HepG2 (cell line): ENCODE data around the gene CCDC183.

ENCODE experiments used
- BRD4 ChIP-seq: sonication (generic); formaldehyde crosslinking; IDR thresholded peaks from 2 replicates; pipeline ENCODE4 v1.4.0; 2020; ENCODE audit warnings: missing genetic modification reagents
- IRF2 ChIP-seq: IDR thresholded peaks from 2 replicates; pipeline ENCODE4 v1.6.1; 2018; ENCODE audit warnings: missing genetic modification reagents, missing compliant biosample characterization
- KDM5B ChIP-seq: sonication (generic); formaldehyde crosslinking; IDR thresholded peaks from 2 replicates; pipeline ENCODE4 v1.4.0; 2020; ENCODE audit warnings: missing genetic modification reagents, mild to moderate bottlenecking, borderline replicate concordance
- SAFB2 ChIP-seq: sonication (generic); formaldehyde crosslinking; IDR thresholded peaks from 2 replicates; pipeline ENCODE4 v1.5.1; 2020; ENCODE audit warnings: missing genetic modification reagents, low read depth, mild to moderate bottlenecking, borderline replicate concordance
- SP4 ChIP-seq: sonication (generic); formaldehyde crosslinking; IDR thresholded peaks from 2 replicates; pipeline ENCODE4 v1.8.1; 2023; ENCODE audit warnings: mild to moderate bottlenecking, missing genetic modification reagents
- TF ChIP-seq, protein P1 (sequence below): sonication (generic); formaldehyde crosslinking; IDR thresholded peaks from 2 replicates; pipeline ENCODE4 v1.4.0; 2020; ENCODE audit warnings: missing genetic modification reagents
- TF ChIP-seq, protein P2 (sequence below): sonication (generic); formaldehyde crosslinking; IDR thresholded peaks from one replicate; pipeline ENCODE4 v1.5.1; 2020; ENCODE audit warnings: mild to moderate bottlenecking, missing genetic modification reagents; ENCODE audit errors: not compliant biosample characterization
- TF ChIP-seq, protein P3 (sequence below), 2 experiments: IDR thresholded peaks; 2 replicates each; pipeline ENCODE4 v1.6.1; 2011 to 2012; ENCODE audit warnings: low read length in 2 of 2, borderline replicate concordance in 1 of 2, low read depth in 1 of 2, mild to moderate bottlenecking in 1 of 2, moderate library complexity in 1 of 2
- TF ChIP-seq, protein P4 (sequence below): sonication (generic); formaldehyde crosslinking; IDR thresholded peaks from 2 replicates; pipeline ENCODE4 v1.5.1; 2020; ENCODE audit warnings: missing genetic modification reagents, mild to moderate bottlenecking, borderline replicate concordance
- TF ChIP-seq, protein P5 (sequence below): fragments of 450-650 bp; IDR thresholded peaks from 2 replicates; pipeline ENCODE4 v1.6.1; 2017; ENCODE audit warnings: mild to moderate bottlenecking
- TF ChIP-seq, protein P6 (sequence below): sonication (generic); formaldehyde crosslinking; IDR thresholded peaks from 2 replicates; pipeline ENCODE4 v1.5.1; 2020; ENCODE audit warnings: mild to moderate bottlenecking, missing genetic modification reagents, borderline replicate concordance

DNA sequence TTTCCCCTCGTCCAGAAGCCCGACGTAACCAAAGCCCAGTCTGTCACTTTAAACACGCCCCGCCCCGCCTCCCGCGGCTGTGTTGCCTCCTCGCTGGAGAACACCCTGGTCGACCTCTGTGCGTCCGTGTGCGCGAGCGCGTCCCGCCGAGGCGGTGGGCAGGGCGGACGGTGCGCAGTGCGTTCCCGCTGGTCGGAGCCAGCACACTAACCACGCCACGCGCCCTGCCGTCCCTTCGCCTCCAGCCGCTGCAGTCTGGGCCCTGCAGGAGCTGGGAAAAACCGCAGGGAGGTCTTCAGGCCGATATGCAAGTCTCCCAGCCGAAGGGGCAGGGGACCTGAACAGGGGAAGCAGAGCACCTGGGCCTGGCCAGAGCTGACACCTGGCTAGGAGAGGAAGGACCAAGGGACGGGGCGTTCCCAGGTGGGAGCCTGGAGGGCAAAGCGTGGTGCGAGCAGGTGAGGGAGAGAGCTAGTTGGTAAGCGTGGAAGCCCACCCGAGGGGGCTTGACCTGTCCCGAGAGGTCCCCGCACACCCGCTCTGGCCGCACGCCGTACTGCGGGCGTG lies 51.8 kb downstream of the CCDC183 start:
- TF ChIP-seq, protein P1, sequence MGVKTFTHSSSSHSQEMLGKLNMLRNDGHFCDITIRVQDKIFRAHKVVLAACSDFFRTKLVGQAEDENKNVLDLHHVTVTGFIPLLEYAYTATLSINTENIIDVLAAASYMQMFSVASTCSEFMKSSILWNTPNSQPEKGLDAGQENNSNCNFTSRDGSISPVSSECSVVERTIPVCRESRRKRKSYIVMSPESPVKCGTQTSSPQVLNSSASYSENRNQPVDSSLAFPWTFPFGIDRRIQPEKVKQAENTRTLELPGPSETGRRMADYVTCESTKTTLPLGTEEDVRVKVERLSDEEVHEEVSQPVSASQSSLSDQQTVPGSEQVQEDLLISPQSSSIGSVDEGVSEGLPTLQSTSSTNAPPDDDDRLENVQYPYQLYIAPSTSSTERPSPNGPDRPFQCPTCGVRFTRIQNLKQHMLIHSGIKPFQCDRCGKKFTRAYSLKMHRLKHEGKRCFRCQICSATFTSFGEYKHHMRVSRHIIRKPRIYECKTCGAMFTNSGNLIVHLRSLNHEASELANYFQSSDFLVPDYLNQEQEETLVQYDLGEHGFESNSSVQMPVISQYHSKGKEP (CRISPR knock-in tag) = no peak
- TF ChIP-seq SAFB2 (CRISPR knock-in tag) (no peak; the same call in 1 of the 2 replicates), BRD4 (no peak; the same call in 1 of the 2 replicates), IRF2 (CRISPR knock-in tag) (no peak), SP4 (CRISPR knock-in tag) (no peak), KDM5B (CRISPR knock-in tag) (peak; percentile 60; the same call in 1 of the 2 replicates)
- TF ChIP-seq, protein P2, sequence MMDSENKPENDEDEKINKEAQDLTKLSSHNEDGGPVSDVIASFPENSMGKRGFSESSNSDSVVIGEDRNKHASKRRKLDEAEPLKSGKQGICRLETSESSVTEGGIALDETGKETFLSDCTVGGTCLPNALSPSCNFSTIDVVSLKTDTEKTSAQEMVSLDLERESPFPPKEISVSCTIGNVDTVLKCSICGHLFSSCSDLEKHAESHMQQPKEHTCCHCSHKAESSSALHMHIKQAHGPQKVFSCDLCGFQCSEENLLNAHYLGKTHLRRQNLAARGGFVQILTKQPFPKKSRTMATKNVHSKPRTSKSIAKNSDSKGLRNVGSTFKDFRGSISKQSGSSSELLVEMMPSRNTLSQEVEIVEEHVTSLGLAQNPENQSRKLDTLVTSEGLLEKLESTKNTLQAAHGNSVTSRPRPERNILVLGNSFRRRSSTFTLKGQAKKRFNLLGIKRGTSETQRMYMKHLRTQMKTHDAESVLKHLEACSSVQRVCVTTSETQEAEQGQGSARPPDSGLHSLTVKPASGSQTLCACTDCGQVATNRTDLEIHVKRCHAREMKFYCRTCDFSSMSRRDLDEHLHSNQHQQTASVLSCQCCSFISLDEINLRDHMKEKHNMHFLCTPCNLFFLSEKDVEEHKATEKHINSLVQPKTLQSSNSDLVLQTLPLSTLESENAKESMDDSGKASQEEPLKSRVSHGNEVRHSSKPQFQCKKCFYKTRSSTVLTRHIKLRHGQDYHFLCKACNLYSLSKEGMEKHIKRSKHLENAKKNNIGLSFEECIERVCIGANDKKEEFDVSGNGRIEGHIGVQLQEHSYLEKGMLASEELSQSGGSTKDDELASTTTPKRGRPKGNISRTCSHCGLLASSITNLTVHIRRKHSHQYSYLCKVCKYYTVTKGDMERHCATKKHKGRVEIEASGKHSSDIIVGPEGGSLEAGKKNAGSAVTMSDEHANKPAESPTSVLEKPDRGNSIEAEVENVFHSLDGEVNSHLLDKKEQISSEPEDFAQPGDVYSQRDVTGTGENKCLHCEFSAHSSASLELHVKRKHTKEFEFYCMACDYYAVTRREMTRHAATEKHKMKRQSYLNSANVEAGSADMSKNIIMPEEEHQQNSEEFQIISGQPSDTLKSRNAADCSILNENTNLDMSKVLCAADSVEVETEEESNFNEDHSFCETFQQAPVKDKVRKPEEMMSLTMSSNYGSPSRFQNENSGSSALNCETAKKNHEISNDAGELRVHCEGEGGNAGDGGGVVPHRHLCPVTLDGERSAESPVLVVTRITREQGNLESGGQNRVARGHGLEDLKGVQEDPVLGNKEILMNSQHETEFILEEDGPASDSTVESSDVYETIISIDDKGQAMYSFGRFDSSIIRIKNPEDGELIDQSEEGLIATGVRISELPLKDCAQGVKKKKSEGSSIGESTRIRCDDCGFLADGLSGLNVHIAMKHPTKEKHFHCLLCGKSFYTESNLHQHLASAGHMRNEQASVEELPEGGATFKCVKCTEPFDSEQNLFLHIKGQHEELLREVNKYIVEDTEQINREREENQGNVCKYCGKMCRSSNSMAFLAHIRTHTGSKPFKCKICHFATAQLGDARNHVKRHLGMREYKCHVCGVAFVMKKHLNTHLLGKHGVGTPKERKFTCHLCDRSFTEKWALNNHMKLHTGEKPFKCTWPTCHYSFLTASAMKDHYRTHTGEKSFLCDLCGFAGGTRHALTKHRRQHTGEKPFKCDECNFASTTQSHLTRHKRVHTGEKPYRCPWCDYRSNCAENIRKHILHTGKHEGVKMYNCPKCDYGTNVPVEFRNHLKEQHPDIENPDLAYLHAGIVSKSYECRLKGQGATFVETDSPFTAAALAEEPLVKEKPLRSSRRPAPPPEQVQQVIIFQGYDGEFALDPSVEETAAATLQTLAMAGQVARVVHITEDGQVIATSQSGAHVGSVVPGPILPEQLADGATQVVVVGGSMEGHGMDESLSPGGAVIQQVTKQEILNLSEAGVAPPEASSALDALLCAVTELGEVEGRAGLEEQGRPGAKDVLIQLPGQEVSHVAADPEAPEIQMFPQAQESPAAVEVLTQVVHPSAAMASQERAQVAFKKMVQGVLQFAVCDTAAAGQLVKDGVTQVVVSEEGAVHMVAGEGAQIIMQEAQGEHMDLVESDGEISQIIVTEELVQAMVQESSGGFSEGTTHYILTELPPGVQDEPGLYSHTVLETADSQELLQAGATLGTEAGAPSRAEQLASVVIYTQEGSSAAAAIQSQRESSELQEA (CRISPR knock-in tag) = peak; percentile 74
- TF ChIP-seq, protein P3, sequence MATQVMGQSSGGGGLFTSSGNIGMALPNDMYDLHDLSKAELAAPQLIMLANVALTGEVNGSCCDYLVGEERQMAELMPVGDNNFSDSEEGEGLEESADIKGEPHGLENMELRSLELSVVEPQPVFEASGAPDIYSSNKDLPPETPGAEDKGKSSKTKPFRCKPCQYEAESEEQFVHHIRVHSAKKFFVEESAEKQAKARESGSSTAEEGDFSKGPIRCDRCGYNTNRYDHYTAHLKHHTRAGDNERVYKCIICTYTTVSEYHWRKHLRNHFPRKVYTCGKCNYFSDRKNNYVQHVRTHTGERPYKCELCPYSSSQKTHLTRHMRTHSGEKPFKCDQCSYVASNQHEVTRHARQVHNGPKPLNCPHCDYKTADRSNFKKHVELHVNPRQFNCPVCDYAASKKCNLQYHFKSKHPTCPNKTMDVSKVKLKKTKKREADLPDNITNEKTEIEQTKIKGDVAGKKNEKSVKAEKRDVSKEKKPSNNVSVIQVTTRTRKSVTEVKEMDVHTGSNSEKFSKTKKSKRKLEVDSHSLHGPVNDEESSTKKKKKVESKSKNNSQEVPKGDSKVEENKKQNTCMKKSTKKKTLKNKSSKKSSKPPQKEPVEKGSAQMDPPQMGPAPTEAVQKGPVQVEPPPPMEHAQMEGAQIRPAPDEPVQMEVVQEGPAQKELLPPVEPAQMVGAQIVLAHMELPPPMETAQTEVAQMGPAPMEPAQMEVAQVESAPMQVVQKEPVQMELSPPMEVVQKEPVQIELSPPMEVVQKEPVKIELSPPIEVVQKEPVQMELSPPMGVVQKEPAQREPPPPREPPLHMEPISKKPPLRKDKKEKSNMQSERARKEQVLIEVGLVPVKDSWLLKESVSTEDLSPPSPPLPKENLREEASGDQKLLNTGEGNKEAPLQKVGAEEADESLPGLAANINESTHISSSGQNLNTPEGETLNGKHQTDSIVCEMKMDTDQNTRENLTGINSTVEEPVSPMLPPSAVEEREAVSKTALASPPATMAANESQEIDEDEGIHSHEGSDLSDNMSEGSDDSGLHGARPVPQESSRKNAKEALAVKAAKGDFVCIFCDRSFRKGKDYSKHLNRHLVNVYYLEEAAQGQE (IDR thresholded peaks at IDR 0.05; ENCODE audit: borderline replicate concordance in 1 of 2, low read depth in 1 of 2, low read length in 2 of 2) = no peak
- TF ChIP-seq, protein P4, sequence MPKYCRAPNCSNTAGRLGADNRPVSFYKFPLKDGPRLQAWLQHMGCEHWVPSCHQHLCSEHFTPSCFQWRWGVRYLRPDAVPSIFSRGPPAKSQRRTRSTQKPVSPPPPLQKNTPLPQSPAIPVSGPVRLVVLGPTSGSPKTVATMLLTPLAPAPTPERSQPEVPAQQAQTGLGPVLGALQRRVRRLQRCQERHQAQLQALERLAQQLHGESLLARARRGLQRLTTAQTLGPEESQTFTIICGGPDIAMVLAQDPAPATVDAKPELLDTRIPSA (CRISPR knock-in tag) = peak; percentile 69; the same call in 1 of the 2 replicates
- TF ChIP-seq, protein P5, sequence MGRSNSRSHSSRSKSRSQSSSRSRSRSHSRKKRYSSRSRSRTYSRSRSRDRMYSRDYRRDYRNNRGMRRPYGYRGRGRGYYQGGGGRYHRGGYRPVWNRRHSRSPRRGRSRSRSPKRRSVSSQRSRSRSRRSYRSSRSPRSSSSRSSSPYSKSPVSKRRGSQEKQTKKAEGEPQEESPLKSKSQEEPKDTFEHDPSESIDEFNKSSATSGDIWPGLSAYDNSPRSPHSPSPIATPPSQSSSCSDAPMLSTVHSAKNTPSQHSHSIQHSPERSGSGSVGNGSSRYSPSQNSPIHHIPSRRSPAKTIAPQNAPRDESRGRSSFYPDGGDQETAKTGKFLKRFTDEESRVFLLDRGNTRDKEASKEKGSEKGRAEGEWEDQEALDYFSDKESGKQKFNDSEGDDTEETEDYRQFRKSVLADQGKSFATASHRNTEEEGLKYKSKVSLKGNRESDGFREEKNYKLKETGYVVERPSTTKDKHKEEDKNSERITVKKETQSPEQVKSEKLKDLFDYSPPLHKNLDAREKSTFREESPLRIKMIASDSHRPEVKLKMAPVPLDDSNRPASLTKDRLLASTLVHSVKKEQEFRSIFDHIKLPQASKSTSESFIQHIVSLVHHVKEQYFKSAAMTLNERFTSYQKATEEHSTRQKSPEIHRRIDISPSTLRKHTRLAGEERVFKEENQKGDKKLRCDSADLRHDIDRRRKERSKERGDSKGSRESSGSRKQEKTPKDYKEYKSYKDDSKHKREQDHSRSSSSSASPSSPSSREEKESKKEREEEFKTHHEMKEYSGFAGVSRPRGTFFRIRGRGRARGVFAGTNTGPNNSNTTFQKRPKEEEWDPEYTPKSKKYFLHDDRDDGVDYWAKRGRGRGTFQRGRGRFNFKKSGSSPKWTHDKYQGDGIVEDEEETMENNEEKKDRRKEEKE = no peak
- TF ChIP-seq, protein P6, sequence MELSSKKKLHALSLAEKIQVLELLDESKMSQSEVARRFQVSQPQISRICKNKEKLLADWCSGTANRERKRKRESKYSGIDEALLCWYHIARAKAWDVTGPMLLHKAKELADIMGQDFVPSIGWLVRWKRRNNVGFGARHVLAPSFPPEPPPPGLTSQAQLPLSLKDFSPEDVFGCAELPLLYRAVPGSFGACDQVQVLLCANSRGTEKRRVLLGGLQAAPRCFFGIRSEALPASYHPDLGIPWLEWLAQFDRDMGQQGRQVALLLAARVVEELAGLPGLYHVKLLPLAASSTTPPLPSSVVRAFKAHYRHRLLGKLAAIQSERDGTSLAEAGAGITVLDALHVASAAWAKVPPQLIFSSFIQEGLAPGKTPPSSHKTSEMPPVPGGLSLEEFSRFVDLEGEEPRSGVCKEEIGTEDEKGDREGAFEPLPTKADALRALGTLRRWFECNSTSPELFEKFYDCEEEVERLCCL (CRISPR knock-in tag) = peak; percentile 80; the same call in 1 of the 2 replicates
